MM.1S (cell line): Measurements from ENCODE around the gene PRLH.

Source experiments
- DNase-seq: peaks from one replicate; pipeline ENCODE4 v3.0.0-alpha.2; 2015
- H2AFZ ChIP-seq: fragments of 300-600 bp; sonication (generic); 2 replicates; pipeline ENCODE4 v1.6.0; 2016; ENCODE audit warnings: antibody characterized with exemption, low read length
- H3F3A ChIP-seq: fragments of 300-600 bp; sonication (generic); 2 replicates; pipeline ENCODE4 v1.6.1; 2016; ENCODE audit warnings: mild to moderate bottlenecking, antibody characterized with exemption, low read length, moderate library complexity, mixed read lengths; ENCODE audit not compliant: insufficient read depth
- H3K27ac ChIP-seq: fragments of 300-600 bp; sonication (generic); 2 replicates; pipeline ENCODE4 v1.5.1; 2016; ENCODE audit warnings: mild to moderate bottlenecking, low read length
- H3K27me3 ChIP-seq: fragments of 300-600 bp; sonication (generic); replicated peaks from 2 replicates; pipeline ENCODE4 v1.6.0; 2016; ENCODE audit warnings: low read length; ENCODE audit not compliant: insufficient read depth
- H3K36me3 ChIP-seq: fragments of 300-600 bp; sonication (generic); replicated peaks from 2 replicates; pipeline ENCODE4 v1.6.1; 2016; ENCODE audit warnings: mild to moderate bottlenecking, low read length, mixed read lengths; ENCODE audit not compliant: insufficient read depth
- H3K4me1 ChIP-seq: fragments of 300-600 bp; sonication (generic); 2 replicates; pipeline ENCODE4 v1.6.1; 2016; ENCODE audit warnings: low read length, mixed read lengths
- H3K4me2 ChIP-seq: fragments of 300-600 bp; sonication (generic); 2 replicates; pipeline ENCODE4 v1.6.0; 2016; ENCODE audit warnings: low read depth, low read length
- H3K4me3 ChIP-seq: fragments of 300-600 bp; sonication (generic); 2 replicates; pipeline ENCODE4 v1.5.1; 2016; ENCODE audit warnings: low read length, mixed read lengths
- H3K79me2 ChIP-seq: fragments of 300-600 bp; sonication (generic); 2 replicates; pipeline ENCODE4 v1.6.1; 2016; ENCODE audit warnings: mixed run types, low read length, mixed read lengths
- H3K9ac ChIP-seq: fragments of 300-600 bp; sonication (generic); 2 replicates; pipeline ENCODE4 v1.6.1; 2016; ENCODE audit warnings: low read length, mixed read lengths
- H3K9me2 ChIP-seq: fragments of 300-600 bp; sonication (generic); replicated peaks from 2 replicates; pipeline ENCODE4 v1.6.1; 2016; ENCODE audit warnings: mild to moderate bottlenecking, low read length, mixed read lengths; ENCODE audit not compliant: insufficient read depth
- H3K9me3 ChIP-seq: fragments of 300-600 bp; sonication (generic); replicated peaks from 2 replicates; pipeline ENCODE4 v1.6.1; 2016; ENCODE audit warnings: mild to moderate bottlenecking, low read length, mixed read lengths; ENCODE audit not compliant: insufficient read depth
- H4K20me1 ChIP-seq: fragments of 300-600 bp; sonication (generic); 2 replicates; pipeline ENCODE4 v1.6.1; 2016; ENCODE audit warnings: mild to moderate bottlenecking, low read length, moderate library complexity, mixed read lengths; ENCODE audit not compliant: insufficient read depth
- EZH2 ChIP-seq: fragments of 300-600 bp; sonication (generic); optimal IDR thresholded peaks from 2 replicates; pipeline ENCODE3; 2017; ENCODE audit warnings: low read depth, mild to moderate bottlenecking, antibody characterized with exemption, low read length, mixed read lengths
- EZH2phosphoT487 ChIP-seq: fragments of 300-600 bp; sonication (generic); IDR thresholded peaks from 2 replicates; pipeline ENCODE4 v1.6.1; 2018; ENCODE audit warnings: antibody characterized with exemption, low read length
- TF ChIP-seq, protein P1 (sequence below): fragments of 300-600 bp; sonication (generic); IDR thresholded peaks from 2 replicates; pipeline ENCODE4 v1.5.1; 2016; ENCODE audit warnings: antibody characterized with exemption, low read length, mixed read lengths

PRLH gene

GRCh38 chr2:237529452-237530402 is 36.6 kb upstream of the PRLH start:
- no peaks in the 10 kb centered on the region for H3K9me3 ChIP-seq
- H3K4me1 ChIP-seq, result peaks cover 36% of the 10 kb centered on the region
- peak overlapping the region; percentile 82 for H3K27ac ChIP-seq
- no peaks in the 10 kb centered on the region for H3K9me2 ChIP-seq
- peak; percentile 79 for DNase-seq
- H3K36me3 ChIP-seq, result no peaks in the 10 kb centered on the region
- no peaks in the 10 kb centered on the region for H4K20me1 ChIP-seq
- peaks cover 38% of the 10 kb centered on the region for H3F3A ChIP-seq
- peak overlapping the region; percentile 35 for H3K9ac ChIP-seq
- H2AFZ ChIP-seq, result peak overlapping the region; percentile 44
- no peak for TF ChIP-seq EZH2phosphoT487
- TF ChIP-seq, protein P1, sequence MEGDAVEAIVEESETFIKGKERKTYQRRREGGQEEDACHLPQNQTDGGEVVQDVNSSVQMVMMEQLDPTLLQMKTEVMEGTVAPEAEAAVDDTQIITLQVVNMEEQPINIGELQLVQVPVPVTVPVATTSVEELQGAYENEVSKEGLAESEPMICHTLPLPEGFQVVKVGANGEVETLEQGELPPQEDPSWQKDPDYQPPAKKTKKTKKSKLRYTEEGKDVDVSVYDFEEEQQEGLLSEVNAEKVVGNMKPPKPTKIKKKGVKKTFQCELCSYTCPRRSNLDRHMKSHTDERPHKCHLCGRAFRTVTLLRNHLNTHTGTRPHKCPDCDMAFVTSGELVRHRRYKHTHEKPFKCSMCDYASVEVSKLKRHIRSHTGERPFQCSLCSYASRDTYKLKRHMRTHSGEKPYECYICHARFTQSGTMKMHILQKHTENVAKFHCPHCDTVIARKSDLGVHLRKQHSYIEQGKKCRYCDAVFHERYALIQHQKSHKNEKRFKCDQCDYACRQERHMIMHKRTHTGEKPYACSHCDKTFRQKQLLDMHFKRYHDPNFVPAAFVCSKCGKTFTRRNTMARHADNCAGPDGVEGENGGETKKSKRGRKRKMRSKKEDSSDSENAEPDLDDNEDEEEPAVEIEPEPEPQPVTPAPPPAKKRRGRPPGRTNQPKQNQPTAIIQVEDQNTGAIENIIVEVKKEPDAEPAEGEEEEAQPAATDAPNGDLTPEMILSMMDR, result no peak
- no peaks in the 10 kb centered on the region for H3K79me2 ChIP-seq
- H3K4me2 ChIP-seq, result peak overlapping the region; percentile 38; the same call in 1 of the 2 replicates
- no peak overlapping the region for H3K4me3 ChIP-seq
- H3K27me3 ChIP-seq, result no peaks in the 10 kb centered on the region

- Histone ChIP-seq H3K79me2 (no peaks in the 10 kb centered on the region), H3K4me3 (no peak overlapping the region), H2AFZ (peak overlapping the region; percentile 61), H3K4me1 (peaks cover 36% of the 10 kb centered on the region), H3K4me2 (peak overlapping the region; percentile 38; the same call in 1 of the 2 replicates), H3F3A (peaks cover 38% of the 10 kb centered on the region), H3K9me3 (no peaks in the 10 kb centered on the region), H3K9me2 (no peaks in the 10 kb centered on the region), H3K27me3 (no peaks in the 10 kb centered on the region), H3K27ac (peak overlapping the region; percentile 82), H4K20me1 (no peaks in the 10 kb centered on the region), H3K9ac (peak overlapping the region; percentile 35; the same call in 1 of the 2 replicates), H3K36me3 (no peaks in the 10 kb centered on the region)
- TF ChIP-seq EZH2 (no peak), EZH2phosphoT487 (no peak)
- TF ChIP-seq, protein P1, result no peak
- DNase-seq, result peak; percentile 90
Observed at GRCh38 chr2:237530472-237531433, 35.6 kb upstream of the PRLH start.

DNA sequence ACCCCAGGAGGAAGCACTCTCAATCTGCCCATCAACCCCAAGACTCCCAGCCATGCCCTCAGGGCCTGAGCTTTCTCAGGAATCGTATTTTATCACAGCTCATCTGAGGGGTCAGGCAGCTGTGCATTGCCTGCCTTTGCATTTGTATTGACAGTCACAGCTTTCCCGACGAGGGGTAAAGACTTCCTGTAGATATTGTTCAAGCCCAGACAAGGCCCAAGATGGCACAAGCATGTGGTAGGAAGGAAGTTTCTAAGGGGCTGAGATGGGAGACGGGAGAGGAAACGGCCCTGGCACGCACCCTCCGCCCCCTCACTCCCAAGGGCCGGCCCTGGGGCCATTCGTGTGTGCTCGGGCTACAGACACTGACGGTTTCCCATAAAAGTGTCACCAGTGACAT is 34.2 kb upstream of the PRLH start:
- Histone ChIP-seq H3K36me3 (no peaks in the 10 kb centered on the region), H4K20me1 (no peaks in the 10 kb centered on the region), H3K9me2 (no peaks in the 10 kb centered on the region), H2AFZ (no peak overlapping the region), H3K9ac (no peak overlapping the region), H3K79me2 (no peaks in the 10 kb centered on the region), H3K4me1 (peaks cover 36% of the 10 kb centered on the region), H3K27me3 (no peaks in the 10 kb centered on the region), H3K4me3 (no peak overlapping the region), H3K27ac (no peak overlapping the region), H3F3A (peaks cover 38% of the 10 kb centered on the region), H3K9me3 (no peaks in the 10 kb centered on the region), H3K4me2 (no peak overlapping the region)
- TF ChIP-seq, protein P1, result no peak
- TF ChIP-seq EZH2phosphoT487, result no peak
- TF ChIP-seq EZH2, result no peak
- DNase-seq, result no peak
